NCI-H2107 (cell line): ENCODE results near the gene UTP14C.
"Not testable (repeated sequence)": the region's sequence is repeated elsewhere in the genome, so short reads cannot be mapped to it uniquely, and the experiment has no call there.

Experiments
- DNase-seq: peaks from one replicate; lab custom pipeline; 2025; lab: John Stamatoyannopoulos, UW

The UTP14C gene

GRCh38 chr13:52002361-52002760 lies 22.1 kb upstream of the UTP14C start:
- no peak for DNase-seq

DNA sequence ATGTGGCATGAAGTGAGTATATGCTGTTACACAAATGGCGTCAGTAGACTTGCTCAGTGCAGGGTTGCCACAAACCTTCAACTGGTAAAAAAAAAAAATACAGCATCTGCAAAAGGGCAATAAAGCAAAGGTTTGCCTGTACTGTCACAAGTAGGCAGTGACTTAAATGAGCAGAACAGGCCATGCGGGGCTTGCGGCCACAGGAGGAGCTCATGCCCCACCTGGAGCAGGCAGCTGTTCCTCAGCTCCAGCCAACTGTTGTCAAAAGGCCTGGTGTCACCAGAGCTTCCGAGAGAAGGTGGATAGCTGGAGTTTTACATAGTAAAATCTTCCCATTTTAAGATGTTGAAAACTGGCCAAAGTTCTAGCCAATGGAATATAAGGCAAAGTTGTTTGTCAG lies 20.9 kb upstream of the UTP14C start:
- DNase-seq = no peak

- DNase-seq = no peak
These were observed 19.9 kb upstream of the UTP14C start for GRCh38 chr13:52004511-52005170.

DNA sequence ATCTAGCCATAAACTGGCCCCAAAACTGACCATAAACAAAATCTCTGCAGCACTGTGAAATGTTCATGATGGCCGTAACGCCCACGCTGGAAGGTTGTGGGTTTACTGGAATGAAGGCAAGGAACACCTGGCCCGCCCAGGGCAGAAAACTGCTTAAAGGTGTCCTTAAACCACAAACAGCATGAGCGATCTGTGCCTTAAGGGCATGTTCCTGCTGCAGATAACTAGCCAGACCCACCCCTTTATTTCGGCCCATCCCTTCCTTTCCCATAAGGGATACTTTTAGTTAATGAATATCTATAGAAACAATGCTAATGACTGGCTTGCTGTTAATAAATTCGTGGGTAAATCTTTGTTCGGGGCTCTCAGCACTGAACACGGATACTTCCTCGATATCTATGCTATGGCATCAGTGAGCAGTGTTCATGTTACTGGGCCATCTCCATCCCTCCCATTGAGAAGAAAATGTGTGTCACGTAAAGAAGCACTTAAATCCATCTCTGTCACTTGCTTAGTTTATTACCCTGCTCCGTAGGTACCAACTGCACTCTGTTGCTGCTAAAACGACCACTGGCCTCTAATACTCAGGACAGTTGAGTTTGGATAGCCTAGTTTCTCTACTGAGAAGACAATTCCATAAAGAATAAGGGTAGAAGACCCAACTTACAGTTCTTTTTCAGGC lies 18.5 kb upstream of the UTP14C start:
- no peak for DNase-seq

- DNase-seq = no peak
These were observed 17.8 kb upstream of the UTP14C start for GRCh38 chr13:52006523-52007245.

- DNase-seq = no peak
These were observed 14.5 kb upstream of the UTP14C start for GRCh38 chr13:52009946-52010345.

DNA sequence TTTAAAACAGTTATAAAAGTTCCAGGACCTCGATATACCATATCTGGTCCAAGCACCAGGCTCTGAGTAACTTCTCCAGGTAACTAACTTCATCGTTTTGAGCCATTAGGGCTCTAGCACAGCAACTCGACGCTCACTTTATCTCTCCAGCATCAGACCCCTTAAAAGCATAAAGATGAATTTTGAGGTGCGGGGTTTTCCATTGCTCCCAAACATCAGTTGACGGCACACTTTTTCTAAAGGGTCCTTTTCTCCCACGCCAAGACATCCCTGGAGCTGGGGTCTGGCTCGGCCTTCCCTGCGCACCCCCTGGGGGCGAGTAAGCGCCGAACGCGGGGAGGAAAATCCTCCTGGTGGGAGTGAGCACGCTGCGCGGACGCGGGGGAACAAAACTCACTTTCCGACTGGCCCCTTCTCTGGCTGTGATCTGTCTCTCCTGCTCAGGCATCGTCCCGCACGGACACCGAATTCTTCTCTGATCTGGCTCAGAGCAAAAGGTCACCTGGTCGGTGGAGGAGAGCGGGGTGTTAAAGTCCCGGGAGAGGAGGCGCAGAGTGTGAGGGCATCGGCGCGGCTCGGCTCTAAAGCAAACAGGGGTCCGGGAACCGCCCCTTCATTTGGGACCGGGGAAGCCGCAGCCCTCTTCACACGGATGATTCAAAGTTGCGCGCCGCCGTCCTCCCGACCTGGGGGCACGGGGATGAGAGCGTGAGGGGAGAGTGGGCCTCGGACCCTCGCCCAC lies 13.4 kb upstream of the UTP14C start, which contains the start of gene ATP7B:
ATP7B (minus strand) TSS at position 561 of the 742 bp plus-strand sequence; CDS start at position 448, 113 bp downstream.
- DNase-seq = no peak

GRCh38 chr13:52011632-52012511 lies 12.6 kb upstream of the UTP14C start, which contains the start of gene ALG11:
Gene ALG11, plus strand, starts transcription at chr13:52012398. Its CDS starts 21 bp downstream, at chr13:52012419.
- peak; percentile 93 for DNase-seq

DNA sequence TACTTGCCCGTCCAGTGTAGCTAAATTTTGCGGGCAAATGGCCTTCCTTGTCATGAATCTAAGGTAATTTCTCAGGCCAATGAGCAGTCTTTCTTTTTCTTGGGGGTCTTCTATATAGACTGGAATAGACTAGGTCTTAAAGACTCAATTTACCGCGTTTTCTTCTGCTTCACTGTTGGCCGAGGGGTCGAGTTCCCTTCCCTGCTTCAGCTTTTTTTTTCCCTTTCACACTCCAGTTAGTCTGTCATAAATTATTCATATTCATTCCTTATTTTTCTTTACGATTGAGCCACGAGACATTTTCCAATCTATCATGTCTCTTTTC lies 12.0 kb upstream of the UTP14C start:
- DNase-seq = no peak

DNA sequence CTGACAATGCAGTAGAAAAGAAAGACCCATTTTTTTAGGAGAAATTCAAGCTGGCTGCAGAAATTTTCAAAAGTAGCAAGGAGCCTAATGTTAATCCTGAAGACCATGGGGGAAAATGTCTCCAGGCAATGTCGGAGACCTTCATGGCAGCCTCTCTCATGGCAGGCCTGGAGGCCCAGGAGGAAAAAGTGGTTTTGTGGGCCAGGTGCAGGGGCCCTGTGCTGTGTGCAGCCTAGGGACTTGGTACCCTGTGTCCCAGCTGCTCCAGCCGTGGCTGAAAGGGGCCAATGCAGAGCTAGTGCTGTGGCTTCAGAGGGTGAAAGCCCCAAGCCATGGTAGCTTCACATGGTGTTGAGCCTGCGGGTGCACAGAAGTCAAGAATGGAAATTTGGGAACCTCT lies 8.2 kb upstream of the UTP14C start:
- DNase-seq = no peak

DNA sequence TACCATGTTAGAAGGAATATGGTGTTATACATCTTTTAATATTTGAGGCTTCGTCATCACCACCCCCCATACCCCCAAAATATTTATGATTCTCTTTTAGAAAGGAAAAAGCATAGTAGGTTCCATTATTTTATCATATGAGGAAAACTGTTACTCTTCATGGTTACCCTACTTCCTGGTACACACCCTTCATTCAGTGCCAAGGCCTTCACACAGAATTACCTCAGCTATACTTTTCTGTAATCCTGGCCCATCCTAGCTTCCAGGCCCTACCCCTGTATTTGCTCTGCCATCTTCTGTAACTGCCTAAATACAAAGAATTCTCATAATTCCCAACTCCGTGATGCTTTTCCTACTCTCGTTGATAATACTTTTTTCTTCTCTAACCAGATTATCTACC lies 4.3 kb upstream of the UTP14C start:
- DNase-seq = no peak

DNA sequence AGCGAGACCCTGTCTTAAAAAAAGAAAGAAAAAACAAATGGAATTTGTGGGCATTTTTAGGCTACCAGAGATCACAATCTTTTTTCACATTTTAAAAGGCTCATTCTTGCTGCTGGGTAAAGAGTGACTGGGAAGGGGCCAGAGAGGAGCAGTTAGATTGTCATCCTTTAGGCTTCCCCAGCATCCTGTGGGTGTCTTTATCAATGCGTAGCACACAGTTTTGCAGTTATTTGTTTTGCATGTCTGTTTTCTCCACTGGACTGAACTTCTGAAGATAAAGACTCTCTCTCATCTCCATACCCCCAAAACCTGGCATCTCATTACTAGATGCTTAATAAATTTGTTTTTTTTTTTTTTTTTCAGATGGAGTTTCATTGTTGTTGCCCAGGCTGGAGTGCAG lies 2.1 kb upstream of the UTP14C start:
- DNase-seq = no peak

DNA sequence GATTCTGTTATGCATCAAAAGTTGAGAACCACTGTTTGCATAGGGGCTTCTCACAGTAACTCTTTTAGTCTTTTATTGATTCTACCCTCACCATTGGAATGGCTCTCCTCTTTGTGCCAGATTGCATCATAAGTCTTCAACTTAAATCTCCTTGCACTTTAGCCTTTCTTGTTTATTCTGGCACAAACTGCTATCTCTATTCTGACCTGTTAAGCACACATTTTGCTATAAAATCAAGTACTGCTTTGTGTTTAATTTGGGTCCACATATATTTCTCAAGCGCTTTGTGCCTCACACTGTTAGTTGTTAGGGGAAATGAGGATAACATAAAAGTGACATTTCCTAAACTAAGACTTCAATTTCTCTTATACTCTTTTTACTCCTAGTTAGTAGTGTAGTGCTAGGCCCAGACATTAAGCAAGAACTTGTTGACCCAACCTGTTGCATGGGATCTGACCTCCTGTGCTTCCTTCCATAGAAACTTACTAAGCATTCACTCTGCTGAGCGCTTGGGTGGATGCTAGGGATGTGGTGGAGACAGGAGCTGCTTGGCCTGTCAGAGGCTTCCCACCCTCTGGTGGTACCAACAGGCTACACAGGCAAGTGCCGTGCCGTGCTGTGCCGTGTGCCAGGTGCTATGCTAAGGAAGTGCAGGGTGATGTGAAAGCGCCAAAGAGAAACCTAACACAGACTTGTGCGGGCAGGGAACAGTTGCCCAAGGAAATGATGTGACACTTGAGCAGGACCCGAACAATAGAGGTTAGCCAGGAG lies 1.2 kb downstream of the UTP14C start:
- DNase-seq = no peak

DNA sequence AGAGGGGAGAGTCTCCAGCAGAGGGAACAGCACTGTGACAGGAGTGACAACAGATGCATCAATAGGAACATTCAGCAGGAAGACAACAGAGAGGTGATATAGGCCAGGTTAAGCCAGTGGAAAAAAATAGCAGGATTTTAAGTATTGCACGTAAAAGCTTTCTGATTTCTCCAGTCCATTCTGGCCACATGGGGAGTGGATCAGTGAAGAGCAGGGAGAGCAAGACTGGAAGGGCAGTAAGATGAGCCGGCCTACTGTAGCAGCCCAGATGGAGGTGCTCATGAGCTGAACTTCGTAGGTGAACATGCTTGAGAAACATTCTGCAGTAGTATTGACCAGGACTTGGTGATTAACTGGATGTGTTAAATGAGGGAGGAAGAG lies 1.7 kb downstream of the UTP14C start:
- DNase-seq = no peak

- DNase-seq = no peak
These were observed 3.3 kb downstream of the UTP14C start for GRCh38 chr13:52027832-52028231.

GRCh38 chr13:52029569-52029968 lies 5.1 kb downstream of the UTP14C start:
- no peak for DNase-seq

- DNase-seq = not testable (repeated sequence)
These were observed 5.9 kb downstream of the UTP14C start for GRCh38 chr13:52030401-52030800.

DNA sequence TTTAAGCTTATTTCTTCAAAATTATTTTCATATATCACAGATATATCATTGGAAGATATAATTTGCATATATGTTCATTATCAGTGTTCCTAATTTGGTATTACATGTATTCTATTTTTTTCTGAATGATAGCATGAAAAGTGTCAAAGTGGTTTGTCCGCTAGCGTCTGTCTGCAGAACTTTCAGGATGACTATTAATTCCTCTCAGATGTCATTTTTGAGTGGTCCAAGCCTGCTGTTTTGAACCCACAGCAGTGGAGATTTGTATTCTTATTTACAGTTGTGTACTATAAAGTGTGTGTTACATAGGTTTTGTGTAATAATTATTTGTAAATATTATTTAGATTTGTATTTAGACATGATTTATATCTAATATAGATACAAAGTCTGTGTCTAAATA lies 8.5 kb downstream of the UTP14C start:
- DNase-seq = no peak

- DNase-seq = no peak
These were observed 10.2 kb downstream of the UTP14C start for GRCh38 chr13:52034616-52035226.

GRCh38 chr13:52036037-52036436 lies 11.5 kb downstream of the UTP14C start:
- DNase-seq = no peak
